Stimulated activated CD4-positive, alpha-beta T cell treated with anti-CD3 and anti-CD28 coated beads, Interleukin-12 subunit alpha, Interleukin-12 subunit beta, amount 100 ng/mL, for 4 hours (primary cell): ENCODE data around the gene ASB3.
"Not testable (repeated sequence)": the region's sequence is repeated elsewhere in the genome, so short reads cannot be mapped to it uniquely, and the experiment has no call there.

Source experiments
- DNase-seq: peaks from one replicate; pipeline ENCODE4 v3.0.0-alpha.2; 2020

Gene ASB3

DNA sequence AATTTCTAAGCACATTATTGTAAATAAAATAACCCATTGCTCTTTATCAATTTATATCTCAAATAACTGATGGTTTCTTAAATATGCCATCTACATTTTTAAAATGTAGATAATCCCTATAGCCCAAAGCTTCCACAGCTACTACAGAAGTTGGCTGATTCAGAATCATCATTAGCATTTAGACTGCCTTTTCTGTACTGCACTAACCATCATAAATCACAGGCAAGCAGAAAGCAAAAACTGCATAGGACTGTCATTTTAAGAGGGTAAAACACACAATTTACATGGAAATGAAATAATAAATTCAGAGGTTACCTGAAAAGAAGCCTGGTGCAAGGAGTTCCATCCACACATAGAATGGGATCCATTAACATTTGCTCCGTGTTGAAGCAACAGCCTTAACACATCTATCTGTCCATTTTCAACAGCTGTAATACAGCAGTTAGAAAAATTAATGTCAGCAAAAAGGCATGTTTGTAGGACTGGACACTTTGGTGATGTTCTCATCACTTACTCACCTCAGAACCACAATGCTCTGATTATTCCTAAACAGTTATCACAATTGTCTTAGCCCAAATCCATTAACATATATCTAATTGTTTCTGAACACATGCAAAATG lies 57.5 kb downstream of the ASB3 start:
- DNase-seq: no peak

DNA sequence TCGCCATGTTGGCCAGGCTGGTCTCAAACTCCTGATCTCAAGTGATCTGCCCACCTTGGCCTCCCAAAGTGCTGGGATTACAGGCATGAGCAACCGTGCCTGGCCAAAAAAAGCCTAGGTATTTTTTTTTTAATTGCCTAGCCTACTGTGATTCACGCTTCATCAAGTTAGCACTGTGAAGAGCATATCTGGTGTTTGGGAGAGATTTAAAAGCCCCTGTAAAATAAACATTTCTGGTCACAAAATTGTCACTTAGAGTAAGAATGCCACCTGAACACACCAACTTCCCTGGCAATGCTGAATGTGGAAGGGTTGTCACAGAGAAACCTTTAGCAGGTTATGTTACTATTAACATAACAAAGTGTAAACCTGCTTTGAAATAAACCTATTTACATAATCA lies 58.8 kb downstream of the ASB3 start:
- no peak for DNase-seq

DNA sequence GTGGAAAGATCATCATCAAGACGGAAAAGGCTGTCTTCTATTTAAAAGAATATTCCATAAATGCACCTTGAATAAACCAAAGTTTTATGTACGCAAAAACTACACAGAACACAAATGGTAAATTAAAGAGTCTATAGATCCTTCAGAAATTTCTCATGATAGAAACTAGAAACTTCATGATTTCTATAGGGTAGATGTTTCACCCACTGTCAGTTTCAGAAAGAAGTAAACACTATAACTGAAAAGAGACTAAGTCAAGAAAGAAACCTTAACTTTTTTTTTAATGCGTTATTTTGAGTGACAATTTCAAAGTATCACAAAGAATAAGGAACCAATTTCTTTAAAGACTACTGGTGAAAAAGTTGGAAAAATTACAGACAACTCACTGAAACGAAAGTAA lies 61.1 kb downstream of the ASB3 start:
- no peak for DNase-seq

DNA sequence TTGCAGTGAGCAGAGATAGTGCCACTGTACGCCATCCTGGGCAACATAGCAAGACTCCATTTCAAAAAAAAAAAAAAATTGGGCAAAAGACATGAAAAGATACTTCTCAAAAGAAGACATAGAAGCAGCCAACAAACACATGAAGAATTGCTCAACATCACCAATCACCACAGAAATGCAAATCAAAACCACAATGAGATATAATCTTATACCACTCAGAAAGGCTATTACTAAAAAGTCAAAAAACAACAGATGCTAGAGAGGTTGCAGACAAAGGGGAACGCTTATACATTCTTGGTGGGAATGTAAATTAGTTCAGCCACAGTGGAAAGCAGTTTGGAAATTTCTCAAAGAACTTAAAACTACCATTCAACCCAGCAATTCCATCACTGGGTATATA lies 62.2 kb downstream of the ASB3 start:
- DNase-seq: no peak

DNA sequence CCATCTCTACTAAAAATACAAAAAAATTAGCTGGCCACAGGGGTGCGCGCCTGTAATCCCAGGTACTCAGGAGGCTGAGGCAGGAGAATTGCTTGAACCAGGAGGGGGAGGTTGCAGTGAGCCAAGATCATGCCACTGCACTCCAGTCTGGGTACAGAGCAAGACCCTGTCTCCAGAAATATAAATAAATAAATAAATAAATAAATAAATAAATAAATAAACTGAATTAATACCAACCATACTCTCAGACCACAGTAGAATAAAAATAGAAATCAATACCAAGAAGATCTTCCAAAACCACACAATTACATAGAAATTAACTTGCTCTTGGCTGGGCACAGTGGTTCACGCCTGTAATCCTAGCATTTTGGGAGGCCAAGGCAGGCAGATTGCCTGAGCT lies 65.8 kb downstream of the ASB3 start:
- not testable (repeated sequence) for DNase-seq

DNA sequence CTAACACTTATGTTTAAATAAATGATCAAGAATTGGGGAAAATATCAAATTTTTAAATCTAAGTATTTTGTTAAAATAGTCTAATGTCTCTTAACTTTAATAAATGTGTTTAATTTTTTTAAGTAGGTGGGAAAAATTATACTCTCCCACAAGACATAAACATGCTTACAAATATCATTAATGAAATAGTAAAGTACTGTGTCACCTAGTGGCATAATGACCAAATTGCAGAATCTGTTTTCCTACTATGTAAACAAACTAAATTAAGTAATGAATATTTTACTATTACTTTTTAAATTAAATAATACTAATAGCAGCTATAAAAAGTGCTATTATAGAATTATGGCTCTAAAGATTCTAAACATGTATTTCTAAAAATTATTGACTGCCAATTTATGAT lies 71.2 kb downstream of the ASB3 start:
- DNase-seq: no peak

DNA sequence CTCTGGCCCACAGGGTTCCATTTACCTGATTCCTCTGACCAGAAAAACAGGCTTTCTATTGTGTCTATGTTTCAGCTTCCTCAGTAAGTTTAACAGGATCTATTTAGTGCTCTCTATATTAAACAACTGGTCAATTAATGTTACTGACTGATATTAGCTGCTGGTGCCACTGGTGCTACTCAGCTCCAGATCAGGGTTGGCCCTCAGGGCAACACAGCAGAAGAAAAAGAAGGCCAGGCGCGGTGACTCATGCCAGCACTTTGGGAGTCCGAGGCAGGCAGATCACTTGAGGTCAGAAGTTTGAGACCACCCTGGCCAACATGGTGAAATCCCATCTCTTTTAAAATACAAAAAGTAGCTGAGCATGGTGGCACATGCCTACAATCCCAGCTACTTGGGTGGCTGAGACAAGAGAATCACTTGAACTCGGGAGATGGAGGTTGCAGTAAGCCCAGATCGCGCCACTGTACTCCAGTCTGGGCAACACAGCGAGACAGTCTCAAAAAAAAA lies 75.4 kb downstream of the ASB3 start:
- no peak for DNase-seq

DNA sequence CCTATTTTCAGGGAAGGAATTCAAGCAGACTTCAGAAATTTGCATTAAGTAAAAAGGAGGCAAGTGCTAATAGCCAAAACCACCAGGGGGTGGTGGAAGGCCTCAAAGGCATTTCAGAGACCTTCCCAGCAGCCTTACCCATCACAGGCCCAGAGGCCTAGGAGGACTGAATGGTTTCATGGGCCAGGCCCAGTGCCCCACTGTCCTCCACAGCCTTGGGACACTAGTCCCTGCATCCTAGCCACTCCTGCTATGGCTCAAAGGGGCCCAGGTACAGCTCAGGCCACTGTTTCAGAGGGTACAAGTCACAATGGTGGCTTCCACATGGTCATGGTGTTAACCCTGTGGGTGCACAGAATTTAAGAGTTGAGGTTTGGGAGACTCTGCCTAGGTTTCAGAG lies 77.8 kb downstream of the ASB3 start:
- DNase-seq: no peak

DNA sequence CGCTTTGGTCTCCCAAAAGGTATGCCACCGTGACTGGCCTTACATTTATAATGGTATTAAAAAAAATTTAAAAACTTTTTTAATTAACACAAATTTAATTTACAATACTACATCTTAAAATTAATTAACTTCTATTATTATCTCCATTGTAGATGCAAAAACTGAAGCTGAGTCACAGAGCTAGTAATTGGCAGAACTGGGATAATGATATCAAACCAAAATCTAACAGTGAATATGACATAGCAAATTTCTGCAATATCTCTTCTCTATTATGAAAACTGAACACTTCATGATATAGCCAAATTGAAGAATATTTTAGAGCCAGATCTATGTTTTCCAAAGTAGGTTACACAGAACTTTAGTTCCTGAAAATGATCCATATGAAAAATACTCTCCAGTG lies 85.5 kb downstream of the ASB3 start:
- DNase-seq: no peak

DNA sequence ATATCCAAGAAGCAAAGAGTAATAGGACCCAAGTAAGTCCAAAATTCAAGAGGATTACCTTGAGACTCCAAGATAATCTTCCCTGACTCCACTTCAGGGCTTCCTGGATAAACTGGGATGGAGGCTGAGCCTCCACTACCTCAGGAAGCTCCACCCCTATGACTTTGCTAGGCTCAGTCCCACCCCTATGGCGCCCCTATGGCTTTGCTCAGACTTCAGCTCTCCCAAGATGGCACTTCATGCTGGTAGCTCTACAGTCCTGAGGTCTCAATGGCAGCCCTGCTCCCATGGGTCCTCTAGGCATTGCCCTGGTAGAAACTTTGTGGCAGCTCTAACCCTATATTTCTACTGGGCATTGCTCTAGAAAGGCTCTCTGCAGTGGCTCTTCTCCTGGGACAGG lies 89.1 kb downstream of the ASB3 start:
- no peak for DNase-seq

DNA sequence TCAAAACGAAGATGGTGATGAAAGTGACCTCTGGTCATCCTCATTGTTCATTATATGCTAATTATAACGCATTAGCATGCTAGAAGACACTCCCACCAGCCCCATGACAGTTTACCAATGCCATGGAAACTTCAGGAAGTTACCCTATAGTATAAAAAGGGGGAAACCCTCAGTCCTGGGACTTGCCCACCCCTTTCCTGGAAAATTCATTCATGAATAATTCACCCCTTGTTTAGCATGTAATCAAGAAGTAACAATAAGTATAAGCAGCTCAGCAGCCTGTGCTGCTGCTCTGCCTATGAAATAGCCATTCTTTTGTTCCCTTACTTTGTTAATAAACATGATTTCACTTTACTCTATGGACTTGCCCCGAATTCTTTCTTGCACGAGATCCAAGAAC lies 89.7 kb downstream of the ASB3 start:
- no peak for DNase-seq

DNA sequence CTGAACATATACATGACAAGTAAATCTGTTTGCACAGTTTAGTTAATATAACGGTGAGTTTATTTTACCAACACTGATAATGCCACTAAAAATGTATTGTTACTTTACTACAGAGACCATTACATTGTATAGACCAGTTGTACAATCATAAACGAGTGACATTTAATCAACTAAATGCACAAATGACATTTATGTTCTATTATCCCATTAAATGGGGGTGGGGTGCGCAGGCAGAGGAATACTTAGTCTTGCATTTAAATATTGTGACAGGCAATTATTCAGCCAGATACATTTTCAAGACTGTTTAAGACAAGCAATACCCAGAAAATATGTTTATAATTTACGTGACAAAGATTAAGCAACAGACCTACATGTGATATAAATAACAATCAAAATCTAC lies 91.2 kb downstream of the ASB3 start:
- DNase-seq: no peak

DNA sequence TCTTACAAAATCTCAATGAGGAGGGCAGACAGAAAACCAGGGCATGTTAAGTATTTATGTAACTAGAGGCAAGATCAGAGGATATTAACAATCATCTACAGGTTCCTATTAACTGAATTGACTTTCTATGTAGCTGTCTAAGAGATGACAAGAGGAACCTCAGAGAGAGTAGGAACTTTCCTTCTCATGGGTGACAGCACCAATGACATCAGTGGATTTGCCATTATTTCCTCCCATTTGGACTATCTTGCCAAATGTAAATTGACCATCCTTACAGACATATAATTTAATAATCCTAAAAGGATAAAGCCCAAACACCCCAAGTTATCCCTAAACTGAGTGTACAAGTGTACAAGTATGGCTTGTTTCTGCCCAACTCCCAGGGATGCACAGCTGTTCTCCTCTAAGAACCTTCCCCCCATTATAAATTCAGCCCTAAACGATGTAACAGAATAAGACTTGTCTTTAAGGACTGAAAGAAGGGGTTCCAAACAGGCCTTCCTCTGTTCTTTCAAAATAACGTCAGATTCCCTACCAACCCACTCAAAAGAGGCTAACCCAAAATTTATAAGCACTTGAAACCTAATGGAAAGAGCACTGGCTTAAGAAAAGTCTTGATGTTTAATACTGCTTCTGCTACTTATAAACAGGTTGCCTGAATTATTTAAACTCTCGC lies 92.5 kb downstream of the ASB3 start:
- DNase-seq: no peak

DNA sequence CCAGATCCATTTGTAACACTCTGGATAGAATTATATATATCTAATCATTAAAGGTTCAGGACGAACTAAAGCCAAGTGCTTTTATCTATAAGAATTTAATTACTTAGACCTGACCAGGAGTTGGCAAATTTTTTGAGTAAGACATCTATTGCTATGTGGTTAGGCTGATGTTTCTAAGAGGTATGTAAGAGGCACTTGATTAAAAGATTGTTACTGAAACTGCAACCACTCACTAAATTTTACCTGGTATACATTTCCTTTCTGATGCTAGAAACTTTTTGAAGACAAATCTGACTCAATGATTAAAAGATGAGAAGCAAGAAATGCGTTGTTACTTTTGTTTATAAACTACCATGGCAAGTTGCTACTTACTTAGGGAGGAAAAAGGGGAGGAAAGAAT lies 95.9 kb downstream of the ASB3 start:
- no peak for DNase-seq

DNA sequence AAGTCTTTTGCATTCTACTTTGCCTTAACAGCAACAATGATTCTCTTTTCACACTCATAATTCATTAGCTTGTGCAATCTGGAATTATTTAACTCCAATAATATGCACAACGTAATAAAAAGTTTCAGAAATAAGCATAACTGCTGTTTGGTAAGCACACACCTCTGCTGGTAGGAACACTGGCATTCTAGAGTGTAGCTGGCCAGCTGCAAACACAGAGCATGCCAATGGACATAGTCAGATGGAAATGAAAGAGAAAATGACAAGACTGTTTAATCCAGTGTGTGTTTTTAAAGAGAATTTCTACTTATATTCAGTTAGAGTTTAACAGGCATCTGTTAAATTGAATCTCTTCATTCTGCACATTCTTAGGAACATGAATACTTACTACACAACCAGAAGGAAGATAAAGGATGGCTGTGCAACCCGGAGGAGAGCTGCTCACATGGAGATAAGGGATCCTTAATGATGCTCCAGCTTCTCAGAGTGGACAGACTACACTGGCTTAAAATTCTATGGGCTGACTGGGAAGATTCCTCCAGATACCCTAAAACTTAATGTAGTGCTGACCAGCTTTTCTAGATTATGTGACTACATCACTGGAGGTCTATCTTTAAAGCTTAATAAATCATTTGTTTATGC lies 113.8 kb downstream of the ASB3 start:
- DNase-seq: no peak

DNA sequence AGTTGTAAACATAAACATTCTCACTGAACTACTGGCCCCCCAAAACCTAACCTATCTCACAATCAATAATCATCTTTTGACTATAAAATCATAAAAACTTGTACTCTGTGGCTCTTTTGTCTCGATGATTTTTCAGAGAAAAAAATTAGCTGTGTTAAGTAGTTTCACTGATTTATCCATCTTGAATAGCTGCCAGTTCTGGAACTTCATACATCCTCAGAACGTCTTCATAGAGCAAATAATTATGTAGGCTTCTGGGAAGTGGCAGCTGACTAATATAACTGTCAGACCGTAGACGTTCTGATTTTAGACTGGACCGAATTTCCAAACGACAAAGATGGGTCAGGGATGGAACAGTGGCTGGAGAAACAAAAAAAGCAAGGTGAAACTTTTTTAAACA lies 116.4 kb downstream of the ASB3 start:
- DNase-seq: no peak

DNA sequence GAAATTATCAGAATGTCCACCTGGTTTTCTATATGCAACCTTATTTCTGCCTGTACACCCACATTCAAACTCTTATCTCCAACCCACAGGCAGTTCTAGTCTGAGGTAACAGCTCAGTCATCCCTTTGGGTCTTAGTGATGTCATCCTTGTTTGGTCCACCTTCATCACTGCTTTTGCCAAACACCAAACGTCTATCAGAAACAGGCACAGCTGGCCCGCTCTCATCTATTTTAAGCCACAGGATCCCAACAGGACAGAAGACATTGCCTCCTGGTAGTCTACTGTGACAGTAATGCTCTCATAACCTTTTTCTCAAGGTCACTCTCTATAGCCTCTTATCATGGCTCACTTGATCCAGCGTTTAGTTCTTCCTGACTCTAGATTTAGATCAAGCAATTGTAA lies 118.1 kb downstream of the ASB3 start:
- no peak for DNase-seq

DNA sequence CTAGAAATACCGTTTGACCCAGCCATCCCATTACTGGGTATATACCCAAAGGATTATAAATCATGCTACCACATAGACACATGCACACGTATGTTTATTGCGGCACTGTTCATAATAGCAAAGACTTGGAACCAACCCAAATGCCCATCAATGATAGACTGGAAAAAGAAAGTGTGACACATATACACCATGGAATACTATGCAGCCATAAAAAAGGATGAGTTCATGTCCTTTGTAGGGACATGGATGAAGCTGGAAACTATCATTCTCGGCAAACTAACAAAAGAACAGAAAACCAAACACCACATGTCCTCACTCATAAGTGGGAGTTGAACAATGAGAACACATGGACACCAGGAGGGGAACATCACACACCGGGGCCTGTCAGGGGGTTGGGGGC lies 119.6 kb downstream of the ASB3 start:
- DNase-seq: not testable (repeated sequence)

DNA sequence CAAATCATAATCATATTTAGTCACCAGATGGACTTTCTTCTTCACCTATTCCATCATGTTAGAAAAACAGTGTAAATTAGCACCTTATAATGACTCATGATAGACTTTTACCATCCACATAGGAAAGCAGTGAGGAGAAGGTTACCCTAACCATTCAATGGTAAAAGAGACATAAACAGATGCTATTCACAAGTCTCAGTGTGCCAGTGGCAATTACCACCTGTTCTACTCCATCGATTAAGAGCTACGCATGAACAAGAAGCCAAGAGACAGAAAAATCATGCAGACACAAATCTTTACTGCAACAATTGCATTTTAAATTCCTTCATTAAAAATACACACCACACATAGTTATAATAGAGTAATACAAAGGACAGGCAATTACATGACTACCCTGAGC lies 125.9 kb downstream of the ASB3 start:
- no peak for DNase-seq

DNA sequence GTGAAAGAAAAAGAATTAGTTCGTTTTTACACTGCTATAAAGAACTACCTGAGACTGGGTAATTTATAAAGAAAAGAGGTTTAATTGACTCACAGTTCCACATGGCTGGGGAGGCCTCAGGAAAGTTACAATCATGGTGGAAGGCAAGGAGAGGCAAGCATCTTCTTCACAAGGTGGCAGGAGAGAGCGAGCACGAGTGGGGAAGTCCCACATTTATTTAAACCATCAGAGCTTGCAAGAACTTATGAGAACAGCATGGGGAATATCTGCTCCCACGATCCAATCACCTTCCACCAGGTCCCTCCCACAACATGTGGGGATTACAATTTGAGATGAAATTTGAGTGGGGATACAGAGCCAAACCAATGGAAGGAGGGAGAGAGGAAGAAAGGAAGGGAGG lies 128.3 kb downstream of the ASB3 start:
- not testable (repeated sequence) for DNase-seq

DNA sequence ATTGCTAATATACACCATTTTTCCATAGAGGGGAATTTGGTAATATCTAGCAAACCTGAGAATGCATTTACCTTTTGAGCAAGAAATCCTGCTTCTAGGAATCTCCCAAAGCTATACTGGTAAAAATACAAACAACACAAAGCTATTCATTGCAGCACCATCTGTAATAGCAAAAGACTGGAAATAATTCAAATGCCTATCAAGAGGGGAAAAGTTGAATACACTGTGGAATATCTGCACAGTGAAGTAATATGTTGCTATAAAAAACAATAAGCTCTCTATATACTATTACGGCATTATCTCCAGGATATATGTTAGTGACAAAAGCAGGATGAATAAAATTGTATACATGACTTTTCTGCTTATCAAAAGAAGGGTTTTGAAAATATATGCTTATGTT lies 131.5 kb downstream of the ASB3 start:
- no peak for DNase-seq

DNA sequence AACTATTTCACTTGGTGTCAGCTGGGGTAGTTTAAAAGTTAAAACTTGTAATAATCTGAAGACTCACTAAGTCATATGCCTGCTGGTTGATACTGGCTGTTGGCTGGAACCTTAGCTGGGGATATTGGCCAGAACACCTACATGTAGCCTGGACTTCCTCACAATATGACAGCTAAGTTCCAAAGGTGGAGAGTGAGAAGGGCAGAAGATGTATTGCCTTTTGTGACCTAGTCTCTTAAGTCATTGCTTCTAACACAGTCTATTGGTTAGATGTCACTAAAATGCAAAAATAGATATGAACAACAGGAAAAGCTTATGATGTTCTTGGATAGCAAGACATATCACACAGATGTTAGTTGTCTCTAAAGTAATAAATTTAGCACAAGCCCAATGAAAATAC lies 132.4 kb downstream of the ASB3 start:
- DNase-seq: no peak

DNA sequence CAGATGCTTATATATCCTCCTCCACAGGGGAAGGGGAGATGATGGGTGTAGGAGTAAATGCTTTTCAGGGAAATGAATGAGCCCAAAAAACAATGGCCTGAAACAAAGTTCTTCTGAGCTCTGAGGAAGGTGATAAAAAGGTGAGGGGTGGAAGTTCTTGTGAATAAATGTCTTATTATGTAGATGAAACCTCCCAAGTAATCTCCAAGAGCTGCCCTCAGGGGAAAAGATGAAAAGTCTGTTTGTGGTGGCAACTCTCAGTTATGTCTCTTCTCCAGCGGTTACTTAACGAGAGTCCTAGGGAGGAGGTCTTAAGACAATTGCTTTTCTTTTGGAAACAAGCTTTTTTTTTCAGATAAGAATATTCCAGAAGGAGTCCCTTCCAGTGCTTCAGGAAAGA lies 134.6 kb downstream of the ASB3 start:
- DNase-seq: no peak

DNA sequence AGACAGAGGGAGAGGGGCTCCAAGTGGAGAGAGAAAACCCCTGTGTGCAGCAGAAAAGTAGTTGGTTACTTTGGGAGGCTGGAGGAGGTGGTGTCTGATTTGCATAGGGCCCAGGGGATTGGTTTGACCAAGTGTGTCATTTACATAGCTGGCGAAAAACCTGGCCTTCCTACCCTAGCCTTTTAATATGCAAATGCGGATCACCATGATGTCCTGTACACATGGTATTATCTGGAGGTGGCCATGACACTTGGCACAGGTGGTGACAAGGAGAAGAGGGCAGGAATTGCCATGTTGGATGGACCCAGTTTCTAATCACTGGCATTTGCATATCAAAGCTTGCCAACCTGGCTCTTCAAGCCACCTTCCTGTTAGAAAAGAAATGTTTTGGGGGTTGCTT lies 140.0 kb downstream of the ASB3 start:
- no peak for DNase-seq

DNA sequence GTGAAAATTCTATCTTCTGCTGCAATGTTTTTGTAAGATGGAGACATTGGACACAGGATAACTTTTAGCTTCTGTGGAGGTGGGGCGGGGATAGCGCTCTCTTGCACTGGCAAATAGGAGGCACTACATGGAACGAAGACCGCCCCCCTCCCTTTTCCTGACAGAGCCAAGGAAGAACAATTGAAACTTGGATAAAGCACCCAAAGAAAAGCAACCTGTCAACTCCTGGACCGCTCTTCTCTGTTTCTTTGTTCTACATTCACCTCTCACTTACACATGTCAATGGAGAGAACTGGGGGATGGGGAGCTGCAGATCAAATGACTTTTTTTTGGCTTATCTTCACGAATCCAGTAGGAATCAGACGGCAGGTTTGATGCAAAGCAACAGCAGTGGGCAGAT lies 145.5 kb downstream of the ASB3 start:
- no peak for DNase-seq
